HCT116 (cell line): Measurements from ENCODE around the gene KPNA4. TPM values are rescaled to one million over a fixed set of nuclear protein-coding genes. Genes with fewer than 3 reads are reported as not detected.

Experiments used
- ATAC-seq: fragments of 200-7000 bp; cut with Tn5 transposase; 2 replicates; pipeline ENCODE4 v1.9.1; 2020; ENCODE audit warnings: mild to moderate bottlenecking, moderate library complexity
- BruUV-seq: library from RNA; stranded (reverse); fragments of 400-500 nt; replicated peaks from 2 replicates; lab custom pipeline; 2021; lab: Mats Ljungman, UMichigan
- CTCF ChIA-PET: fragments of 300-600 bp; sonication (Branson Sonifier 250); formaldehyde crosslinking; loops from one replicate; lab custom pipeline; 2021; ENCODE audit warnings: antibody characterized with exemption; lab: Charles Lee
- POLR2A ChIA-PET: fragments of 300-600, 350-600 bp; sonication (Branson Sonifier 250); formaldehyde crosslinking; loops from one replicate; lab custom pipeline; 2021; ENCODE audit warnings: antibody characterized with exemption; lab: Charles Lee
- RAD21 ChIA-PET, 2 experiments: fragments of 300-600 bp; sonication (Branson Sonifier 250); formaldehyde crosslinking; loops; one replicate each; lab custom pipeline; 2023; ENCODE audit warnings: low total read pairs in 2 of 2; ENCODE audit not compliant: uncharacterized antibody in 2 of 2, unreplicated experiment in 2 of 2, low non-redundant PET in 1 of 2; lab: Charles Lee
- DNase-seq: peaks from one replicate; pipeline ENCODE4 v3.0.0-alpha.2; 2010; ENCODE audit warnings: low read depth, low spot score
- H2AFZ ChIP-seq: fragments of 200-600 bp; shearing (Covaris generic), sonication (generic); 2 replicates; pipeline ENCODE4 v1.6.1; 2017; ENCODE audit warnings: low read depth, mixed run types, mixed read lengths, antibody characterized with exemption, low read length; ENCODE audit not compliant: poor library complexity, severe bottlenecking
- H3K27ac ChIP-seq: 2 replicates; pipeline ENCODE4 v1.5.1; 2012; ENCODE audit warnings: low read depth, low read length
- H3K27me3 ChIP-seq: fragments of 200-600 bp; sonication (generic); 2 replicates; pipeline ENCODE4 v1.6.1; 2016; ENCODE audit warnings: mixed run types, low read length, mixed read lengths; ENCODE audit not compliant: insufficient read depth
- H3K36me3 ChIP-seq, 2 experiments: fragments of 200-500 bp in 1 of 2; fragments of 200-600 bp in 1 of 2; sonication (Bioruptor generic) in 1 of 2; sonication (generic) in 1 of 2; 2 replicates each; pipeline versions ENCODE4 v1.5.1 to v1.6.1; 2014 to 2016; ENCODE audit warnings: low read length in 2 of 2, inconsistent platforms in 1 of 2, mixed read lengths in 1 of 2, mixed run types in 1 of 2; ENCODE audit not compliant: insufficient read depth in 2 of 2, control insufficient read depth in 1 of 2
- H3K4me1 ChIP-seq, 2 experiments: fragments of 200-600 bp in 1 of 2; sonication (generic) in 1 of 2; 2 replicates each; pipeline versions ENCODE4 v1.5.1 to v1.6.1; 2012 to 2017; ENCODE audit warnings: low read length in 2 of 2, inconsistent platforms in 1 of 2, mild to moderate bottlenecking in 1 of 2, mixed read lengths in 1 of 2, mixed run types in 1 of 2, moderate library complexity in 1 of 2; ENCODE audit not compliant: insufficient read depth in 2 of 2, control insufficient read depth in 1 of 2
- H3K4me2 ChIP-seq: fragments of 200-600 bp; sonication (generic); 2 replicates; pipeline ENCODE4 v1.6.1; 2017; ENCODE audit warnings: mixed run types, low read length, mixed read lengths
- H3K4me3 ChIP-seq, 2 experiments: fragments of 200-600 bp in 1 of 2; sonication (generic) in 1 of 2; replicated peaks in 1 of 2; 2 replicates each; pipeline ENCODE4 v1.5.1; 2011 to 2016; ENCODE audit warnings: low read length in 2 of 2, control low read depth in 1 of 2, low read depth in 1 of 2, mild to moderate bottlenecking in 1 of 2, mixed read lengths in 1 of 2, mixed run types in 1 of 2
- H3K79me2 ChIP-seq: fragments of 200-600 bp; sonication (generic); 2 replicates; pipeline ENCODE4 v1.6.1; 2017; ENCODE audit warnings: mild to moderate bottlenecking, mixed run types, low read length, moderate library complexity, mixed read lengths; ENCODE audit not compliant: insufficient read depth
- H3K9ac ChIP-seq: fragments of 200-600 bp; sonication (generic); 2 replicates; pipeline ENCODE4 v1.6.1; 2016; ENCODE audit warnings: low read length, mixed read lengths
- H3K9me2 ChIP-seq: fragments of 200-600 bp; sonication (generic), shearing (Covaris generic); 2 replicates; pipeline ENCODE4 v1.6.1; 2017; ENCODE audit warnings: mixed run types, mild to moderate bottlenecking, moderate library complexity; ENCODE audit not compliant: insufficient read depth
- H3K9me3 ChIP-seq, 2 experiments: fragments of 200-500 bp in 1 of 2; fragments of 200-600 bp in 1 of 2; sonication (Bioruptor generic) in 1 of 2; sonication (generic) in 1 of 2; 2 replicates each; pipeline ENCODE4 v1.6.1; 2014 to 2017; ENCODE audit warnings: low read length in 2 of 2, mixed read lengths in 2 of 2, inconsistent platforms in 1 of 2, low read depth in 1 of 2, mild to moderate bottlenecking in 1 of 2, mixed run types in 1 of 2, moderate library complexity in 1 of 2; ENCODE audit not compliant: control insufficient read depth in 1 of 2, insufficient read depth in 1 of 2
- H4K20me1 ChIP-seq: fragments of 200-600 bp; sonication (generic), shearing (Covaris generic); 2 replicates; pipeline ENCODE4 v1.6.1; 2017; ENCODE audit warnings: mixed run types, mild to moderate bottlenecking, moderate library complexity; ENCODE audit not compliant: insufficient read depth
- CEBPB ChIP-seq: IDR thresholded peaks from 2 replicates; pipeline ENCODE4 v1.6.1; 2012; ENCODE audit warnings: low read depth
- CTCF ChIP-seq, 3 experiments: fragments of 200-600 bp in 1 of 3; sonication (generic) in 1 of 3; IDR thresholded peaks in 2 of 3; conservative IDR thresholded peaks in 1 of 3; 2 replicates each; pipeline ENCODE4 v1.5.1; 2012 to 2017; ENCODE audit warnings: low read depth in 2 of 3, low read length in 2 of 3, antibody characterized with exemption in 1 of 3, borderline replicate concordance in 1 of 3, control low read depth in 1 of 3, mild to moderate bottlenecking in 1 of 3, mixed read lengths in 1 of 3, mixed run types in 1 of 3, moderate library complexity in 1 of 3; ENCODE audit not compliant: insufficient read depth in 1 of 3
- EGR1 ChIP-seq: IDR thresholded peaks from 2 replicates; pipeline ENCODE4 v1.6.1; 2012; ENCODE audit warnings: low read depth
- EZH2phosphoT487 ChIP-seq: fragments of 200-600 bp; IDR thresholded peaks from 2 replicates; pipeline ENCODE4 v1.6.1; 2018; ENCODE audit warnings: antibody characterized with exemption, borderline replicate concordance
- FOSL1 ChIP-seq: IDR thresholded peaks from 2 replicates; pipeline ENCODE4 v1.6.1; 2012; ENCODE audit warnings: low read depth
- JUND ChIP-seq: IDR thresholded peaks from 2 replicates; pipeline ENCODE4 v1.6.1; 2012
- POLR2A ChIP-seq: IDR thresholded peaks from 2 replicates; pipeline ENCODE4 v1.7.0; 2011; ENCODE audit warnings: borderline replicate concordance; ENCODE audit not compliant: insufficient read depth, insufficient read length; ENCODE audit errors: extremely low read depth
- RAD21 ChIP-seq: IDR thresholded peaks from 2 replicates; pipeline ENCODE4 v1.6.1; 2012; ENCODE audit warnings: low read depth, mild to moderate bottlenecking
- REST ChIP-seq: IDR thresholded peaks from 2 replicates; pipeline ENCODE4 v1.6.1; 2012; ENCODE audit warnings: low read depth
- SIN3A ChIP-seq: IDR thresholded peaks from 2 replicates; pipeline ENCODE4 v1.6.1; 2012; ENCODE audit warnings: low read depth
- SP1 ChIP-seq: IDR thresholded peaks from 2 replicates; pipeline ENCODE4 v1.6.1; 2012; ENCODE audit warnings: low read depth
- SRF ChIP-seq: IDR thresholded peaks from 2 replicates; pipeline ENCODE4 v1.6.1; 2012; ENCODE audit warnings: low read depth
- YY1 ChIP-seq: IDR thresholded peaks from 2 replicates; pipeline ENCODE4 v1.6.1; 2011; ENCODE audit warnings: low read length, low read depth, moderate library complexity, mild to moderate bottlenecking; ENCODE audit not compliant: insufficient replicate concordance; ENCODE audit errors: extremely low read depth
- ZFX ChIP-seq: fragments of 450-650 bp; IDR thresholded peaks from 2 replicates; pipeline ENCODE4 v1.6.1; 2017
- ZNF274 ChIP-seq: fragments of 200-500 bp; sonication (Bioruptor generic); IDR thresholded peaks from 2 replicates; pipeline ENCODE4 v1.6.1; 2014; ENCODE audit warnings: mild to moderate bottlenecking, low read depth, low read length, inconsistent platforms
- intact Hi-C: fragments of 100-400 bp; cut with micrococcal nuclease; formaldehyde crosslinking; loops from 2 replicates; pipeline ENCODE4 v1.10.0; 2022
- total RNA-seq: library from RNA; stranded (reverse); gene quantifications from one replicate; pipeline ENCODE4 v1.2.1, GENCODE V29; 2021; ENCODE audit not compliant: unreplicated experiment
- TF ChIP-seq, protein P1 (sequence below): IDR thresholded peaks from 2 replicates; pipeline ENCODE4 v1.6.1; 2012
- TF ChIP-seq, protein P2 (sequence below): IDR thresholded peaks from 2 replicates; pipeline ENCODE4 v1.6.1; 2011; ENCODE audit warnings: mild to moderate bottlenecking, low read length, moderate library complexity; ENCODE audit not compliant: insufficient replicate concordance; ENCODE audit errors: extremely low read depth

Gene KPNA4
- total RNA-seq, 1 experiment from 2014 or later = 43.1 TPM

DNA sequence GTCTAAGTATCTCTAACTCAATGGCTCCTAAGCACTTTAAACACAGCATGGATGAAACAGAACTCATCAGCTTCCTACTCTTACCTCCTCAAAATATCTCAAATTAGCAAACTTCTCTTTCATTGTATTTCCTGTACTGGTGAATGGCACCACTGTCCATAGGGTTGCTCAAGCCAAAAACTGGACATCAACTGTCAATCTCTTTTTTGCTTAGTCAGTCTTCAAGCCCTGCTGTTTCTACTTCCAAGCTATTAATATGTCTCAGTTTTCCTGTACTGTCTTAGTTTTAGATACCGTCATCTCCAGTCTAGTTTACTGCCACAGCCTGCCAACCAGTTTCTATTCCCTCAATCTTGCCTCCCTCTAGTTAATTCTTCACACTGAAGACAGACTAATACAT is 48.3 kb upstream of the KPNA4 start:
- Histone ChIP-seq H3K79me2 (no peaks in the 10 kb centered on the region), H3K9me3 (no peaks in the 10 kb centered on the region), H3K36me3 (no peaks in the 10 kb centered on the region), H2AFZ (no peak overlapping the region), H4K20me1 (no peaks in the 10 kb centered on the region), H3K4me3 (no peak overlapping the region), H3K4me1 (peaks cover 0 to 4% of the 10 kb centered on the region in 2 experiments; a peak in 1 of 4 replicates)
- intact Hi-C loops = no loop called here
- BruUV-seq = no TSS peak
- CTCF ChIA-PET = no interaction called here
- DNase-seq = no peak
- POLR2A ChIA-PET = no interaction called here
- TF ChIP-seq FOSL1 (no peak), CEBPB (no peak), SIN3A (no peak), CTCF (IDR thresholded peaks at IDR 0.05 in 2 of 3, conservative IDR thresholded peaks at IDR 0.05 in 1 of 3; ENCODE audit: borderline replicate concordance in 1 of 3, insufficient read depth in 1 of 3, low read depth in 2 of 3, low read length in 2 of 3) (no peak), EGR1 (no peak), SP1 (no peak), REST (no peak), RAD21 (no peak), YY1 (no peak), ZFX (no peak), JUND (no peak), ZNF274 (no peak), SRF (no peak), POLR2A (no peak), EZH2phosphoT487 (no peak)
- TF ChIP-seq, protein P1, sequence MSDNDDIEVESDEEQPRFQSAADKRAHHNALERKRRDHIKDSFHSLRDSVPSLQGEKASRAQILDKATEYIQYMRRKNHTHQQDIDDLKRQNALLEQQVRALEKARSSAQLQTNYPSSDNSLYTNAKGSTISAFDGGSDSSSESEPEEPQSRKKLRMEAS = no peak
- TF ChIP-seq, protein P2, sequence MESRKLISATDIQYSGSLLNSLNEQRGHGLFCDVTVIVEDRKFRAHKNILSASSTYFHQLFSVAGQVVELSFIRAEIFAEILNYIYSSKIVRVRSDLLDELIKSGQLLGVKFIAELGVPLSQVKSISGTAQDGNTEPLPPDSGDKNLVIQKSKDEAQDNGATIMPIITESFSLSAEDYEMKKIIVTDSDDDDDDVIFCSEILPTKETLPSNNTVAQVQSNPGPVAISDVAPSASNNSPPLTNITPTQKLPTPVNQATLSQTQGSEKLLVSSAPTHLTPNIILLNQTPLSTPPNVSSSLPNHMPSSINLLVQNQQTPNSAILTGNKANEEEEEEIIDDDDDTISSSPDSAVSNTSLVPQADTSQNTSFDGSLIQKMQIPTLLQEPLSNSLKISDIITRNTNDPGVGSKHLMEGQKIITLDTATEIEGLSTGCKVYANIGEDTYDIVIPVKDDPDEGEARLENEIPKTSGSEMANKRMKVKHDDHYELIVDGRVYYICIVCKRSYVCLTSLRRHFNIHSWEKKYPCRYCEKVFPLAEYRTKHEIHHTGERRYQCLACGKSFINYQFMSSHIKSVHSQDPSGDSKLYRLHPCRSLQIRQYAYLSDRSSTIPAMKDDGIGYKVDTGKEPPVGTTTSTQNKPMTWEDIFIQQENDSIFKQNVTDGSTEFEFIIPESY = no peak
- TF ChIP-seq, all 23 proteins: peak for 0
- RAD21 ChIA-PET = no interaction called here
- Histone ChIP-seq H3K27me3 (no peaks in the 10 kb centered on the region), H3K9me2 (no peaks in the 10 kb centered on the region), H3K27ac (no peak overlapping the region), H3K4me2 (no peak overlapping the region), H3K9ac (no peak overlapping the region)
- ATAC-seq = no peak
